Measurements from ENCODE around the gene BCAS4.
"Not testable (repeated sequence)": the region's sequence is repeated elsewhere in the genome, so short reads cannot be mapped to it uniquely, and the experiment has no call there.

BCAS4 gene, protein sequence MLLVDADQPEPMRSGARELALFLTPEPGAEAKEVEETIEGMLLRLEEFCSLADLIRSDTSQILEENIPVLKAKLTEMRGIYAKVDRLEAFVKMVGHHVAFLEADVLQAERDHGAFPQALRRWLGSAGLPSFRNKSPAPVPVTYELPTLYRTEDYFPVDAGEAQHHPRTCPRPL

DNA sequence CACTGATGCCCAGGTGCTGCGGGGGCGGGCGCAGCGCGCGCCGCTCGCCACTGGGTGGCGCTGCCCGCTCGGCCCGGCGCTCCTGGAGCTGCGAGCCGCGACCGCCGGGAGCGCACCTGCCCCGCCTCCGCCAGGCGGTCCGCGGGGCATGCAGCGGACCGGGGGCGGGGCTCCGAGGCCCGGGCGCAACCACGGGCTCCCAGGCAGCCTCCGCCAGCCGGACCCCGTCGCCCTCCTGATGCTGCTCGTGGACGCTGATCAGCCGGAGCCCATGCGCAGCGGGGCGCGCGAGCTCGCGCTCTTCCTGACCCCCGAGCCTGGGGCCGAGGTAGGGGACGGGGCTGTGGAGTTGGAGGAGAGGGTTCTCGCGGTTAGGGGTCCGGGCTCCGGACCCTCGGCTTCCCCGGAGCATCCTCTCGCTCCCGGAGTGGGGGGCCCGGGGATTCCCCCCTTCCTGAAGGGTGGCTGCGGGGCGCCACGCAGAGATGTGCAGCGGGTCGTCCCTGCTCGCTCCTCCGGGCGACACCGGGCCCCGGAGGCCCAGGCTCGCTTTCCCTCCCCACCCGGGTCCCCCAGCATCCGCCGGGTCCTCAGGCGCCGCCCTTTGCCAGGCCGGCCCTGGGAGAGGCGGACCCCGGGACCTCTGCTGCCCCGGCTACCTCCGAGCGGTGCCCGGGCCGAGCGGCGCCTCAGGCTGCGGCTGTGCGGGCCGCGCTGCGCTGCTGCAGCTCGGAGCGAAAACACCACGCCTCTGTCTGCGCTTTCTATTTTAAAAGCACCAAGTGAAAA, at the start of gene BCAS4:
Gene BCAS4 (plus strand): TSS at position 216 of the 789 bp plus-strand sequence. CDS start 23 bp downstream, at position 239.
- DNase-seq (ENCODE audit: low read depth), result peak; percentile 64

DNA sequence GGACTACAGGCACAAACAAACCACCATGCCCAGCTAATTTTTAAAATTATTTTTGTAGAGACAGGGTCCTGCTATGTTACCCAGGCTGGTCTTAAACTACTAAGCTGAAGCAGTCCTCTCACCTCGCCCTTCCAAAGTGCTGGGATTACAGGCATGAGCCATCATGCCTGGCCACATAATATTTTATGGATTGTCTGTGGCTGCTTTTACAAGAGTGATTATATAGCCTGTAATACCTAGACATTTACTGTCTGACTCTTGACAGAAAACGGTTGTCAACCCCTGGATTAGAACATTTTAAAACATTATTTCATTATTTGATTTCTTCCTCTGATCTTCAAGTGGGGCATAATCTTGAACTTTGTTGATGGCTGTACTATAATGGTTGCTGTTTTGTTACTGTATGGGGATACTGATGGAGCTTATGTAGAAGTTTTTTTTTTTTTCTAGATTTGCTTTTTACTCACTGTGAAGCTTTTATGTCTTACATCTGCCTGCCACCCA, 49.2 kb upstream of the BCAS4 start:
- DNase-seq (ENCODE audit: low read depth), result no peak

DNA sequence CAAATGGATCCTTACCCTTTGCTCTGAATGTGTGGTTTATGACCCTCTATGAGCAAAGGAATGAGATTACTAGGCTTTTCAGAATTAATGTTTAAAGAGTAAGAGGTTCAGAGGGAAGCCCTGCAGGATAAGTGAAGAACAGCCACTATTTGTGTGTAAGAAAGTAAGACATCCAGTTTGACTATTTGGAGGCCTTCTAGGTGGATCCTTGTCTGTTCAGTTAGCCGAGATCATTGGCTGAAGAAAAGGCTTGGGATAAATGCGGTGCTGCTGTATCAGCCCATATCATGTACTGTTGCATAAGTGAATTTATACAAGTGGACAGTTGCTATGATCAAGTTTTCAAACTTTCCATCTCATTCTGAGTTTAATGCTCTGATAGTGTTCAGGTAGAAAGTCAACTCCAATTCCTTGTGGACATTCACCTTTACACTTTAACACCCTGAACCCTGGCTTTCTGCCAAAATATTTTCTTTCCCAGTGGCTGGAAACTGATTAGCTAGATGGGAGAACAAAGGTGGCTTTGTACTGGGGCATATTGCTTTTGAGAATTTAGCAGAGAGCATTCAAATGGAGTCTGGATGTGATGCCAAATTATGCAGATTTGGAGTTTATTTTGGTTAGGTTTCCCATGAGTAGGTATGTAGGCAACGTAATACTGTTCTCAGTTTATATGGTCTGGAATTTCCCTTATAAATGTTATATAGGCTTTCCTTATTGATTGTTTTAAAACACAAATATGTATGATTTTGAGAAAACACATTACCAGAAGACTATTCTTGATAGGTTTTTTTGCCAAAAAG, 48.5 kb upstream of the BCAS4 start:
- no peak for DNase-seq (ENCODE audit: low read depth)

DNA sequence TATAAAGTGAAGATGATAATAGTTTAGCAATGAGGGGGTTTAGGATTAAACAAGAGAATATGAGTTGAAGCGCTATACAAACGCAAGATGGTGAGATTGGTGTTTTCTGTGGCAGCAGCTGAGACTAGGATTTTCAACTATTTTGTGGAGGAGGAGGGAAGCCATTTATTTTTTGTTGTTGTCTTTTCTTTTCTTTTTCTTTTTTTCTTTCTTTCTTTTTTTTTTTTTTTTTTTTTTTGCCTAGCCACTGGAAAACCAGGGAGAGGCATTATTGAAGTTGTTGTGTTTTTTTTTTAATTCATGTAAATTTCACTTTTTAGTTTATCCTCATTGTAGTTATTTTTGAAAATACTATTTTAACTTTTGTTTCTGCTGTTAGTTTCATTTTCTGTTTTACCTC, 47.6 kb upstream of the BCAS4 start:
- DNase-seq (ENCODE audit: low read depth), result no peak

DNA sequence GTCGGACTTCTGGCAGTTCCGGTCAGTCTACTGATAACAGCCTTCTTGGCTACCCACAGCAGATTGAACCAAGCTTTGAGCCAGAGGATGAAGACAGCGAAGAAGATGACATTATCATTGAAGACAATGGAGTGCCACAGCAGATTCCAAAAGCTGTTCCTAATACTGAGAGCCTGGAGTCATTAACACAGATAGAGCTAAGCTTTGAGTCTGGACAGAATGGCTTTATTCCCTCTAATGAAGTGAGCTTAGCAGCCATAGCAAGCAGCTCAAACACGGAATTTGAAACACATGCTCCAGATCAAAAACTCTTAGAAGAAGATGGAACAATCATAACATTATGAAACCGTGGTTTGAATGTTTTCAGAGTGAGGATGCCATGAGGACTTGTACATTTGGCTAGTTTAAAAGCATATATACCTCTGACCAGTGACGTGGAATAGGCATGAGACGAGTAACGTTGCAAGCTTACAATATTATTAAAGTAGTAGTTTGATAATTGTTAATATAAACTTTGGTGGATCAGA, 44.7 kb upstream of the BCAS4 start:
- DNase-seq (ENCODE audit: low read depth), result no peak

DNA sequence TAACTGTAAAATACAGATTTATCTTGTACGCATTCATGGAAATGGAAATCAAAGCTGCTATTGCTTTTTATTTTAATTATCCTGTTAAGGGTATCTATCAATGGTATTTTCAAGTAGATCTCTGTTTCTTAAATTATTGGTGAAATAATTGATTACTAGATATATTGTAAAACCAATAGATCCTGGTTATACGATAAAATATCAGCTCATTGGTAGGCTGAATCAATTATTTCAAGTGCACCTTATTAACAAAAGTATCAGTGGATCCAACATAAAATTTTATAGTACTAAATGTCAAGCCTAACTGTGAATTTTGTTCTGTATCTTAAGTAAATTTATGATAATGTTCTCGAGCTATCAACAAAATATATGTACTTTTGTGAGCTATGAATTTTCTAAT, 41.7 kb upstream of the BCAS4 start:
- no peak for DNase-seq (ENCODE audit: low read depth)

DNA sequence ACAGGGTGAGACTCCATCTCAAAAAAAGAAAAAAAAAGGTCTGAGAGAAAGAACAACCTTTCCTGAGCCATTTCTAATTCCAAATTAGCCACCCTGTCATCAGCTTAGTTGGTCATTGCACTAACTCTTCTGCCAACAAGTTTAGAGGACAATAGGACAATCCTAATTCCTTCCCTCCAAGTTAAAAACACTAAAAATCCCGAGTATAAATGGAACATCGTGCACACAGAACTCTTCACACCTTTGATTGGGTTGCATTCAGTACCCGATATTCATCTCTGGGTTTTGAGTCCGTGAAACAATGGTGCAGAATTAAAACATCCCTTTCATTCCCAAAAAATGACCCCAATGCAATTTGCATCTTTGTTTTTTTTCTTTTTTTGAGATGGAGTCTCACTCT, 40.4 kb upstream of the BCAS4 start:
- no peak for DNase-seq (ENCODE audit: low read depth)

DNA sequence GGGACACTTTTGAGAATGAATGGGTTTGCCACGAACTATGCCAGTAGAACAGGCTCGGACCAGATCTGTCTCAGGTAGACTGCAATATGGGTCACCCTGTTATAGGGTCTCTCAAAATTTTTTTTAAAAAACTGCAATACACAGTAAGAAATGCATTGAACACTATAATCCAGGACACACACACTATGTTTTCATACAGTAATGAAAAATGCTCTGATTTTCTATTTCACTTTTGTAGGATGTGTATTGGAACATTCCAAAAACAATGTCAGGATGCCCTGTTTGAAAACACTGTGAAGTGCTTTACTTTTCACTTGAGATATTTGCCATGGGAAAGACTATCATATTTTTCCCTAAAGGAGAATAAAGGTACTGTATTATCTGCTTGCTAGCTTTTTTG, 38.4 kb upstream of the BCAS4 start:
- no peak for DNase-seq (ENCODE audit: low read depth)

DNA sequence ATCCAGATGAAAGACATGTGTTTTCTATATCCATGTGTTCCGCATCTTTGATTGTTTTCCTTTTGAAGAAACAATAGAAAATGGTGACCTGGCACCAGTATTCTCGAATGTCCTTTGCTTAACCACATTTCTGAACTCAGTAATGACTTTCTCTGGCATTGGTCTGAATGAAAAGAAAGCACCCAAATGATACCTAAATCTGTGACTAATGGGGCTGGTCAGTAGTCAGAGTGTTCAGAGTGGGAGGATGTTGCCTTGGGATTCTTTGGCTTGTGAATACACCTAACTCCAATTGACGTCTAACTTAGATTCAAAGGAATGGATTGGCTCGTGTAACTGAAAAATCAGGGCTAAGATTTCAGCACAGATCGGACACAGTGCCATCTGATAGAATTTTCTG, 36.4 kb upstream of the BCAS4 start:
- DNase-seq (ENCODE audit: low read depth), result no peak

DNA sequence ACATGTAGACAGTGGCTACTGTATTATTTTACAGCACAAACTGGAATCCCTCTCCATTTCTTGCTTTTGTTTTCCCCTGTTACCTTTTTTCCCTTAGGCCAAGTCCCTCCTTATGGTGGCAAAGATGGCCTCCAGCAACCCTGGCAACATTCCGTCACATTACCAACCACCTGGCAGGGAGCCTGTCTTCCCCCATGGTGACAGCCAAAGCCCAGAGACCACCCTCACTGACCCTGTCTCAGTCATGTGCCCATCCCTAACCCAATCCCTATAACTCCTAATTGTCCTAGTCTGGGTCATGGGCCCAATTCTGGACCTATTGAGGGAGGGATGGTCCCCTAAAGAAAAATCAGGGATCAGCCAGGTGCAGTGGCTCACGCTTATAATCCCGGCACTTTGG, 35.9 kb upstream of the BCAS4 start:
- no peak for DNase-seq (ENCODE audit: low read depth)

DNA sequence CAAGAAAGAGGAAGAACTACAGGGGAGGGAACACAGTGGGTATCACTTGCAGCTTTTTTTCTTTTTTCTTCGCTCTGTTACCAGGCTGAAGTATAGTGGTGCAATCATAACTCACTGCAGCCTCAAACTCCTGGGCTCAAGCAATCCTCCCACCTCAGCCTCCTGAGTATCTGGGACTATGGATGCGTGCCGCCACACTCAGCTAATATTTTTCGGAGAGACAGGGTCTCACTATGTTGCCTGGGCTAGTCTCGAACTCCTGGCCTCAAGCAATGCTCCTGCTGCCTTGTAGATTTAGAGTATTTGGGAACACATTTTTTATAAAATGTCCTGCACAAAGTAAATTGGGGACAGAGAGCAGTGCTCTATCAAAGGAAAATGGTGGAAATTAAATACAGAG, 35.2 kb upstream of the BCAS4 start:
- DNase-seq (ENCODE audit: low read depth), result no peak

DNA sequence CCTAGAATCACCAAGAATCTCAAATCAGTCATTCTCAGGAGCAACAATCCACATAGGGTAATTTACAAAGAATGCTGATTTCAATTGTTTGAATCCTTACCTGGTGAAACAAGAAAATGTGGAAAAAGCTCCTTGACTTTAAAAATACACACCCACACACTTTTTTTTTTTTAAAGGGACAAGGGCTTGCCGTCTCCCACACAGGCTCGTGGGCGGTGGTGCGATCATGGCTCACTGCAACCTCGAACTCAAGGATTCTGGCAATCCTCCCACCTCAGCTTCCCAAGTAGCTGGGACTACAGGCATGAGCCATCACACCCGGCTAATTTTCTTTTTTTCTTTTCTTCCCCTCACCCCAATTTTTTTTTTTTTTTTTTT, 32.8 kb upstream of the BCAS4 start:
- no peak for DNase-seq (ENCODE audit: low read depth)

DNA sequence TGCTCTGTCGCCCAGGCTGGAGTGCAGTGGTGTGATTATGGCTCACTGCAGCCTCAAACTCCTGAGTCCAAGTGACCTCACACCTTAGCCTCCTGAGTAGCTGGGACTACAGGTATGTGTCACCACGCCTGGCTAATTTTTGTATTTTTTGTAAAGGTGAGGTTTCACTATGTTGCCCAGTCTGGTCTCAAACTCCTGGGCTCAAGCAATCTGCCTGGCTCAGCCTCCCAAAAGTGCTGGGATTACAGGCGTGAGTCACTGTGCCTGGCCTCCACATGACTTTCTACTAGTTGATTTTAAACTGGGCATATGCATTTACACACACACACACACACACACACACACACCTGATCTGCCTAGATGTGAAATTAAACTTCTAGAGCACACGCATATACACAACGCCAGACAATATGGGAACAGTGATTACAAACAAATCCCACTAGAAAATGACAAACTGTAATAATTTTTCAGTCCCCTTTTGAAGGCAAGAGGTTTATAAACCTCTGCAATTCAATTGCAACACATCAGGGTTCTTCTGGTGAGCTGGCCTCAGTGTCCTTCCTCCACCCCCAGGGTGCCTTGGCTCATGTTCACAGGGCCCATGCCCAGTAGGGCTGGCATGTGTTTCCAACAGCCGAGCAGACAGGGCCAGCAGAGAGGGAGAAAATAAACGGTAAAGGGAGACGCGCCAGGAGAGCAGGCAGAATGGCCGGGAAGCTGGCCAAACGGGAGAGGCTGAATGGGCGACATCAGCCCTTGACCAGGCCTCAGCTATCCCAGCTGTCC, 32.2 kb upstream of the BCAS4 start:
- no peak for DNase-seq (ENCODE audit: low read depth)

DNA sequence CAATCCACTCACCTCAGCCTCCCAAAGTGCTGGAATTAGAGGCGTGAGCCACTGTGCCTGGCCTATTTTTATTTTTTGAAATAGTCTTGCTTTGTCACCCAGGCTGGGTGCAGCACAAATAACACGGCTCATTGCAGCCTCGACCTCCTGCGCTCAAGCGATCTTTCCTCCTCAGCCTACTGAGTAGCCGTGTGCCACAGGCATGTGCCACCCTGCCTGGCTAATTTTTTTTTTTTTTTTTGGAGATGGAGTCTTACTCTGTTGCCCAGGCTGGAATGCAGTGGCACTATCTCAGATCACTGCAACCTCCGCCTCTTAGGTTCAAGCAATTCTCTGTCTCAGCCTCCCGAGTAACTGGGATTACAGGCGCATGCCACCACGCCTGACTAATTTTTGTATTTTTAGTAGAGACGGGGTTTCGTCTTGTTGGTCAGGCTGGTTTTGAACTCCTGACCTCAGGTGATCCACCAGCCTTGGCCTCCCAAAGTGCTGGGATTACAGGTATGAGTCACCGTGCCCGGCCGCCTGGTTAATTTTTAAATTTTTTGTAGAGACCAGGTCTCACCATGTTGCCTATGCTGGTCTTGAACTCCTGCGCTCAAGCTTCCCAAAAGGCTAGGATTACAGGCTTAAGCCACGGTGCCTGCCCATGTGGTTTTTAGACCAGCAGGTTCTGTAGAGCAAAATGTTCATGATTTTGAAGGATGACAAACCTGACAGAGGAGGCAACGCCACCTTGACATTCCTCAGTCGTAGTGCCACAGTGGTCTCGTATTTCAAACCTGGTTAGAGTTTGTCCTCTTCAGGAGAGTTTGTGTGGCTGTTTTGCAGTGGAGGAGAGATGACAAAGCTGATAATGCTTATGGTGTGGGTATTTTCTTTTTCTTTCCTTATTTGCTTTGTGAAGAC, 31.1 kb upstream of the BCAS4 start:
- not testable (repeated sequence) for DNase-seq (ENCODE audit: low read depth)

DNA sequence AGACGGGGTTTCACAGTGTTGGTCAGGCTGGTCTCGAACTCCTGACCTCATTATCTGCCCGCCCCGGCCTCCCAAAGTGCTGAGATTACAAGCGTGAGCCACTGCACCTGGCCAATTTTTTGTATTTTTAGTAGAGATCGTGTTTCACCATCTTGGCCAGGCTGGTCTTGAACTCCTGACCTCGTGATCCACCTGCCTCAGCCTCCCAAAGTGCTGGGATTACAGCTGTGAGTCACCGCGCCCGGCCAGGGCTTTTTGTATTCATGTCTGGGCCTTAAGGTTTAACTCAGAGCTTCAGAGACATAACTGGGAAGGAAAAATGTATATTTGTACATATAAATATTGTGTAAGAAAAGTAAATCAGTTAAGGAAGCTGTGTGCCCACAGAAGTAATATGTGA, 29.6 kb upstream of the BCAS4 start:
- DNase-seq (ENCODE audit: low read depth), result not testable (repeated sequence)

DNA sequence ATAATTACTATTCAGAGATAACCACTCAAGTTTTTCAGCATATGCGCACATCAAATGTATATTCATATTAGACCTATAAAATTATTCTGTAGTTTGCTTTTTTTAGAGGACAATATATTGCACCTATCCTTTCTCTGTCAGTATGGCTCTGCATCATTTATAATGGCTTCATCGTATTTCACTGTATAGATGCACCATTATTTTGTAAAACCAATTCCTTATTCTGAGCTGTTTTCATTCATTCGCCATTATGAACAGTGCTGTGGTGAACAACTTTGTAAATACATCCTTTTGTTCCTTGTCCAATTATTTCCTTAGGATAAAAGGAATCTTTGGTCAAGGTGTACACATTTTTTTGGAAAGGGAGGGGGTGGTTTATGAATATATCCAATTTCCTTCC, 29.2 kb upstream of the BCAS4 start:
- no peak for DNase-seq (ENCODE audit: low read depth)

DNA sequence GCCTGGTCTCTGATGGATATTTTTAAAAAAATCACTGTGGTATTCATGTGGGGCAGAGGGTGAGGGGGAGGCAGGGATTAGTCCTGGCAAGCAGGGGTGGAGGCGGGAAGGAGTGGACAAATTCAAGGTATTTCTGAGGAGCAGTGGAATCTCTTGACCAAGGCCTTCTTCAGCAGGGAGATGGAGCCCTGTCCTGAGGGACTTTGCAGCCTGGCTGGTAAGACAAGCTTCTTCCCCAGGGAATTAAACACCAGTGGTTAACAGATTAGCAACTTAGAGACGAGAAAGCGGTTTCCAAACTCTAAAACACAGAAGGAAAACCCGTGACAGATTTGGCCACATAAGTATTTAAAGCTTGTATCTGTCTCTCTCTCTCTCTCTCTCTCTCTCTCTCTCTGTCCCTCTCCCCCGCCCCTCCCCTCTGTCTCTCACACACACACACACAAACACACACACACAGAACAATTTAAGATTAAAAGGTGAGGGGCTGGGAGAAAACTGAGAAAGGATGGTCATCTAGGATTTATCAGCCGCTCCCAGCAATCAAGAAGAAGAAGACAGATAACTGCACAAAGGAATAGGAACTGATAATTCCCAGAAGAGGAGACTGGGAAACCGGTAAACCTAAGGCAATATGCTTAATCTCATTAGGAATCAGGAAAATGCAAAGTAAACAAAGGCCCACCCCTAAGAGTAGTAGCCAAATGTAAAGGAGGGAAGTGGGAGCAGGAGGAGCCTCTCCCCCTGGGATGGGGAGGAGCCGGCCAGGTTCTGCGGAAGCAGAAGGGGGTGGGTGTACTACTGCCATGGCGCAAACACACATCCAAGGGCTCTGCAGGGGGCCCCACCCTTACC, 27.7 kb upstream of the BCAS4 start:
- not testable (repeated sequence) for DNase-seq (ENCODE audit: low read depth)

DNA sequence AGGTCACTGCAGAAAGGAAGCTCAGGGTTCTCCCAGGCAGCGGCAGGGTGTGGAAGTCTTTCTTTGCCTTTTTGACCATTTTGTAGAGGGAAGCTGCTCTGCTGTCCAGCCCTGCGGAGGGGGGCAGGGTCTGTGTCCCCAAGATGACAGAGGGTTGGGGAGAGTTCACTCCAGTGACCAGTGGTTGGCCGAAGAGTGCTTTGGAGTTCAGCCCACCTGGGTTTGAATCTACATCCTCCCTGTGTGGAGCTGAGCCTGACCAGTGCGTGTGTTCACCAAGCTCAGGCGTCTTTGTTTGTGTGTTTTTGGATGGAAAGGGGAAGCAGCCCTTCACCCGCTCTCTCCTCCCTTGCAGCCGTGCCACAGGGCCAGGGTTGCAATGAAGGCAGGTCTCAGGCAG, 25.9 kb upstream of the BCAS4 start:
- DNase-seq (ENCODE audit: low read depth), result not testable (repeated sequence)

DNA sequence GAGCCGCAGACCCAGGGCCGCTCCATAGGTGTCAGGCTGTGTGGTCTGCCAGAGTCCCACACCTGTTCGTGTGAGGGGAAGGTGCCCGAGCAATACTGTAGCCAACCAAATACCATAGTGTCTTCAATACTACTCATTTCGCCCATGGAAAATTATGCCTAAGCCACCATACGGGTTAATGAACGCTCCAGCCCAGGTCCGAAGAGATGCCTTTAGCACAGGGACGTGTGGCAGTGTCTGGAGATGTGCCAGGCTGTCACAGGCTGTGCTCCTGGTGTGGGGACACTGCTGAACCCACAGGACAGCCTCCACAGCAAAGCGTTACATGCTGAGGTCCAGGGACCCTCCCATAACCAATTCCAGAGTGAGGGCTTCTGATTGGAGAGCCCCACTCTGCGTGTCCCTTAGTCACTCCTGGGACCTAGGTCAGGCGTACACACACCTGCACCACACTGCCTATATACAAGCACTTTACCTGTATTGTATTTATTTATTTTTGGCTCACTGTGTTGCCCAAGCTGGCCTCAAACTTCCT, 25.2 kb upstream of the BCAS4 start:
- not testable (repeated sequence) for DNase-seq (ENCODE audit: low read depth)

All from stimulated activated CD8-positive, alpha-beta memory T cell treated with anti-CD3 and anti-CD28 coated beads, Interleukin-12 subunit alpha, Interleukin-12 subunit beta, amount 100 ng/mL, for 1 hour (primary cell).